Rectal smooth muscle tissue (tissue), 1 donor: ENCODE results near the gene LRCH1.
"Not testable (repeated sequence)": the region's sequence is repeated elsewhere in the genome, so short reads cannot be mapped to it uniquely, and the experiment has no call there.

Experiments
- H3K27ac ChIP-seq: one replicate; pipeline ENCODE4 v1.7.0; 2013; ENCODE audit warnings: low read depth, low read length, inconsistent platforms
- H3K27me3 ChIP-seq: one replicate; pipeline ENCODE4 v1.7.0; 2013; ENCODE audit warnings: low read length; ENCODE audit not compliant: control insufficient read depth, insufficient read depth
- H3K36me3 ChIP-seq: one replicate; pipeline ENCODE4 v1.7.0; 2013; ENCODE audit warnings: low read length; ENCODE audit not compliant: control insufficient read depth, insufficient read depth
- H3K4me1 ChIP-seq: one replicate; pipeline ENCODE4 v1.7.0; 2013; ENCODE audit warnings: low read length; ENCODE audit not compliant: control insufficient read depth, insufficient read depth
- H3K4me3 ChIP-seq: one replicate; pipeline ENCODE4 v1.7.0; 2013; ENCODE audit warnings: low read length
- H3K9ac ChIP-seq: one replicate; pipeline ENCODE4 v1.7.0; 2013; ENCODE audit warnings: low read length

The LRCH1 gene

DNA sequence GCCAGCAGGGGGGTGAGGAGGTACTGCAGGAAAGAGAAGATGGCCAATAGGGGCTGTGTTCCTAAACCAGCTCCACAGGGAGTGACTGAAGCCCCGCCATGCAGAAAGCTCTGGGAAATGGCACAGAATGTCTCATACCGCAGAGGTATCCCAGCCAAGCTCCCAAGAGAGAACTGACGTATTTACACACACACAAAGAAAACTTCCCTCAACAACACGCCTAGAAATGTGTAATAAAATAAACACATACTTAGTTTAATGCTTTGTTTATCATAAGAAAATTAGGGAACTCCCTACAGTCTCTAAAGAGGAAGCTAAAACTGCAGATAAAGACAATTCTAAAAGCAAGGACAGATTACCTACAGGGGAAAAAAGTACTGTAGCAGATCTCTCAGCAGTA is 204.0 kb downstream of the LRCH1 start:
- Histone ChIP-seq H3K4me1 (no peaks in the 10 kb centered on the region), H3K27me3 (no peaks in the 10 kb centered on the region), H3K36me3 (no peaks in the 10 kb centered on the region), H3K4me3 (no peak overlapping the region), H3K27ac (no peak overlapping the region), H3K9ac (no peak overlapping the region)

DNA sequence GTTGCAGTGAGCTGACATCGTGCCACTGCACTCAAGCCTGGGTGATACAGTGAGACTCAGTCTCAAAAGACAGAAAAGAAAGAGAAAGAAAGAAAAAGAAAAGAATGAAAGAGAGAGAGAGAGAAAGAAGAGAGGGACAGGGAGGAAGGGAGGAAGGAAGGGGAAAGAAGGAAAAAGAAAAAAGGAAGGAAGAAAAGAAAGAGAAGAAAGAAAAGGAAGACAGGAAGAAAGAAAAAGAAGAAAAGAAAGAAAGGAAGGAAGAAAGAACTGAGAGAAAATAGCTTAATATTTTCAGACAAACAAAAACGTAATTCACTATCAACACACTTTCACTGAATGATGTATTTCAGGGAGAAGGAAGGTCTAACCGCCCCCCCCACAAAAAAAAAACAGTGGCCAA is 204.7 kb downstream of the LRCH1 start:
- Histone ChIP-seq H3K4me3 (no peak overlapping the region), H3K9ac (no peak overlapping the region), H3K27ac (no peak overlapping the region), H3K27me3 (no peaks in the 10 kb centered on the region), H3K4me1 (no peaks in the 10 kb centered on the region), H3K36me3 (no peaks in the 10 kb centered on the region)

DNA sequence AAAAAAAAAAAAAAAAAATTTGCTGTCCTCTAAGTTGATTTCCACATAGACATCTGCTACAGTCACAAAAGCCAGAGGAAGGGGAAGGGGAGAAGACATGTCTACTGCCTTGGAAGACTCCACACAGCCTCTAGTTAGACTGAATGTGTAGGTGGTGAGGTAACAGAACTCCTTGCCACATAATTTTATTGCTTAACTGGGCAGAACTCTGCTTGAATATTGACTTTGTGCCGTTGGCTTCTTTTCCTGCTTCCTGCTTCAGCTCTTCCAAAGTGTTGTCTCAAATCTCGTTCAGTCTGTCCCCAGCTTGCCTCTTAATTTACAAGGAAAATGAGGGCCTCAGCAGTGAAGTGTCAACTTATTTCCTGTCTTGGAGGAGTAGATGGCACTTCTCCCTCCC is 206.9 kb downstream of the LRCH1 start:
- Histone ChIP-seq H3K4me1 (no peaks in the 10 kb centered on the region), H3K9ac (no peak overlapping the region), H3K36me3 (no peaks in the 10 kb centered on the region), H3K27me3 (no peaks in the 10 kb centered on the region), H3K4me3 (no peak overlapping the region), H3K27ac (no peak overlapping the region)

DNA sequence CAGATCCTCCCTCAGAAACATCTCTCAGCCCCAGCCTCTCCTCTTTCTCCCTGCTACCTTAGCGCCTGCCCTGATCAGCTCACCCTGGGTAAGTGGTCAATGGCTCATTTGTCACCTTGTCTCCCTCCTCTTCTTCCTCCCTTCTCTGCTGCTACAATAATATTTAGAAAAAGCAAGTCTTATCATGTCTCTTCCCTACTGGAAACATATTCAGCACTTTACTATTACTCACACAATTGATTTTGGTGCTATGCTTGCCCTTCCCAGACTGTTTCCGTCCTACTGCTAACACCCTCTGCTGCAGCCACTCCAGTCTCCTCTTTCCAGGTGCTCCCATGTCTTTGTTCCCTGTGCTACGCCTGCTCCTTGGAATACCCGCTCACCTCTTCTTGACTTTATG is 208.2 kb downstream of the LRCH1 start:
- Histone ChIP-seq H3K4me3 (no peak overlapping the region), H3K9ac (no peak overlapping the region), H3K36me3 (no peaks in the 10 kb centered on the region), H3K4me1 (no peaks in the 10 kb centered on the region), H3K27ac (no peak overlapping the region), H3K27me3 (no peaks in the 10 kb centered on the region)

DNA sequence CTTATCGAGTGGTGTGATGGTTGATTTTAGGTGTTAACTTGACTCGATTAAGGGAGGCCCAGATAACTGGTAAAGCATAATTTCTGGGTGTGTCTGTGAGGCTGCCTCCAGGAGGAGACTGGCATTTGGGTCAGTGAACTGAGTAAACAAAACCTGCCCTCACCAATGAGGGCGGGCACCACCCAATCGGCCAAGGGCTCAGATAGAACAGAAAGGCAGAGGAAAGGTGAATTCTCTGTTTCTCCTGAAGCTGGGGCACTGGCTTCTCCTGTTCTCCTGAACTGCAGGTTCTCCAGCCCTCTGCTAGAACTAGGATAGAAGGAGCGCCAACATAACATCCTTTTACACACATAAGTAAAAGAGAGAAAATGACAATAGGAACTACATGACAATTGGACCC is 208.9 kb downstream of the LRCH1 start:
- Histone ChIP-seq H3K27ac (no peak overlapping the region), H3K9ac (no peak overlapping the region)

DNA sequence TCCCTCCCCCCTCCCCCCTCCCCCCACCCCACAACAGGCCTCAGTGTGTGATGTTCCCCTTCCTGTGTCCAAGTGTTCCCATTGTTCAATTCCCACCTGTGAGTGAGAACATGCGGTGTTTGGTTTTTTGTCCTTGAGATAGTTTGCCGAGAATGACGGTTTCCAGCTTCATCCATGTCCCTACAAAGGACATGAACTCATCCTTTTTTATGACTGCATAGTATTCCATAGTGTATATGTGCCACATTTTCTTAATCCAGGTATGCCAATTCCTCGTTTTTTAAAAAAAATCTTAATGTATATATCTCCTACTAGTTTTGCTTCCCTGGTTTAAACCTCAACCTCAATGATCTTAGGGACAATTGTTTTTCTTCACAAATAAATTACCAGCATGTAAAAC is 217.0 kb downstream of the LRCH1 start:
- not testable (repeated sequence) for H3K27me3 ChIP-seq, H3K27ac ChIP-seq, H3K4me1 ChIP-seq, H3K4me3 ChIP-seq, H3K9ac ChIP-seq, H3K36me3 ChIP-seq

More for the DNA sequence above, 208.9 kb downstream of the LRCH1 start:
- Histone ChIP-seq H3K36me3 (no peaks in the 10 kb centered on the region), H3K27me3 (no peaks in the 10 kb centered on the region), H3K4me3 (no peak overlapping the region), H3K4me1 (no peaks in the 10 kb centered on the region)

DNA sequence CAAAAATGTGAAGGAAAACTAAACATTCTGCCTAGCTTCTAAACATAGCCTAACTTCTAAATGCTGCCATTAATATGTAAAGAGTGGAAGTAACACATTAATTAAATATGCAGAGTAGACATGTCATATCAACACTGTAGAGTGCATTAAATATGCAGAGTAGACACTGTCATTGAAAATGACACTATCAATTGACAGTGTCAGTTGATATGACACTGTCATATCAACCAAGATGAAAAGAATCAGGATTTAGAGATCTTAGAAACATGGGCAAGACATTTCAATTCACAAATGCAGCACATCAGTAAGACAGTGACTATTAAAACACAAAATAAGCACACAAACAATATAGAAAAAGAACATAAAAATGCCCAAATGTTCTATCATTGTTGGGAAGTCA is 218.7 kb downstream of the LRCH1 start:
- Histone ChIP-seq H3K36me3 (peaks cover 3% of the 10 kb centered on the region), H3K27ac (no peak overlapping the region), H3K4me1 (no peaks in the 10 kb centered on the region), H3K4me3 (no peak overlapping the region), H3K27me3 (no peaks in the 10 kb centered on the region), H3K9ac (no peak overlapping the region)

DNA sequence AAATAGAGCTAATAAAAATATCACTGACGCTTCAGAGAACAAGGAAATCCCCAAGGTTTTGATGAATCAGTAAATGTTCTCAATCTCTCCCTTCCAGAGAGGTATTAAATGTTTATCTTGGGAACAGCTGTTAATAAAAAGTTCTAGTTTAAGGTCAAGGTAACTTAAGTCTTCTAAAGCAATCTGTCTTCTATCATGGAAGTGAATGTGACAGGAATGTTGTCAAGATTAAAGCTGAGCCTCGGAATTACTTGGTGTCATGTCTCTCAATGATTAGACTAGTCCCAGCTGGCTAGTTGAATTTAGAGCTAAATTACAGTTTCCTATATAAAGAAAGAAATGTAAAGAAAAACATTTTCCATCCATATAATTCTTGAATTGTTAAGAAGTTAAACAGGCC is 220.6 kb downstream of the LRCH1 start:
- H3K9ac ChIP-seq: no peak overlapping the region
- peaks cover 5% of the 10 kb centered on the region for H3K36me3 ChIP-seq
- no peaks in the 10 kb centered on the region for H3K27me3 ChIP-seq
- H3K4me1 ChIP-seq: no peaks in the 10 kb centered on the region
- H3K4me3 ChIP-seq: no peak overlapping the region
- H3K27ac ChIP-seq: no peak overlapping the region

DNA sequence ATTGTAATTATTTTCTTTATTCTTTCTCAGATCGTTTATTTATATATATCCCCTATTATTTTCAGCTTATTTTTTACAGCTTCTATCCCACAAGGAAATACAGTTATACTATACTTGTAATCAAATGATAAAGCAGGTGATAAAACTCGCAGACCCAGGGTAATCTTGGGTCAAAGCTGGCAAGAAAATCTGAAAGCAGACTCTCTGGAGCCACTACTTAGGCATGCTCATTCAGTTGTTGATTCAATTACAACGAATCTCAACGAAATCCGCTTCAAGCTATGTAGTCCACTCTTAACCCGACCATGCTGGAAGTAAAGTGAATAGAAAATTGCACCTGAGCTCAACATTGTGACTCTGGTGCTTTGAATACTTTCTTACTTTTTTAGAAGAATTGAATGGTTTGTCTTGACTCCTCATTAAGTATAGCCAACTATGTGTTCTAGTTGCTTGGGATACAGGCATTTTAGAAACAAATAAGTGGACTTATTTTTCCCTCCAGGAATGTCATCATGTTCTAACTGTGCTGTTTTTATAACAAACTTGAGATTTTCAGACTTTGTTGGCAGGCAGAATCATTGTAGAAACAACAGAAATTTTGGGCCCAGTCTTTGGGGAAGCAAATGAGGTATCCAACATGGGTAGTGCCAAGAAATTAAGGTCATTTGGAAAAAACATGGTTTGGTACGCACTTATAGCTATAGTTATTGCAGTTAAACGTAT is 222.6 kb downstream of the LRCH1 start:
- Histone ChIP-seq H3K36me3 (peaks cover 10% of the 10 kb centered on the region), H3K9ac (no peak overlapping the region), H3K27ac (no peak overlapping the region), H3K27me3 (no peaks in the 10 kb centered on the region), H3K4me1 (peaks cover 2% of the 10 kb centered on the region), H3K4me3 (no peak overlapping the region)

DNA sequence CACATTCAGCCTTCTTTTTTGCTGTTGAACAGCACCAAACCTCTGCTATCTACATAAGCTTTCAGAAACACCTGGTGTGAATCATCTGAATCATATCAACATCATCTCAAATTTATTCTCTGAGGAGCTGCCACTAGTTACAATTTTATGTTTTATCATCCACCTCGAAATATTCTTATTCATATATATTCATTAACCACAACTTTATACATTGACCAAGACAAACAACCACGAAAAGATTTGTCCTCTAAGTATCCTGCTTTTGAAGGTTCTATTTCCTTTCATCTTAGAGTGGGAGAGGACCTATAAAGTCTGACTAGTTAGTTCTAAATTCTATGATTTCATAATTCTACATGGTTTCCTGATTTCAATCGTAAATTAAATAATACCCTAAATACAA is 225.1 kb downstream of the LRCH1 start:
- Histone ChIP-seq H3K4me1 (peaks cover 2% of the 10 kb centered on the region), H3K27ac (no peak overlapping the region), H3K36me3 (peaks cover 13% of the 10 kb centered on the region), H3K4me3 (no peak overlapping the region), H3K27me3 (no peaks in the 10 kb centered on the region), H3K9ac (no peak overlapping the region)

DNA sequence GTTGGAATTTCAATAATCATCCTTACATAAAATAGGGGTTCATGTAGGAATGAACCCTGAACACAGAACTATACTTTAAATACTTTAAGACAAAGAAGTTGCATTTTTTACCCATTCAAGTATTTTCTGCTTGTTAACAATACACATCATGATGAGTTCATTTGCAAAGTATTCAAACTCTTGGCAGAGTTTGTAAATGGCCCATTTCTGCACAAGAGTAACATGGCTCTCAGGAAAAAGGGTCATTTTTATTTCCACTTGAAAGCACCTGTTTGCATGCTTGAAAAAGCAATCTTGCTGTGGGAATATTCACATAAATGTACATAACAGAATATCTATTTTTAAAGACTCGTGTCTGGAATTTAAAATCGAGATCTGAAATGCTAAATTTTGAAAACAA is 225.9 kb downstream of the LRCH1 start:
- no peak overlapping the region for H3K9ac ChIP-seq
- no peak overlapping the region for H3K27ac ChIP-seq
- no peak overlapping the region for H3K4me3 ChIP-seq
- H3K27me3 ChIP-seq: no peaks in the 10 kb centered on the region
- peaks cover 2% of the 10 kb centered on the region for H3K4me1 ChIP-seq
- H3K36me3 ChIP-seq: peaks cover 13% of the 10 kb centered on the region

DNA sequence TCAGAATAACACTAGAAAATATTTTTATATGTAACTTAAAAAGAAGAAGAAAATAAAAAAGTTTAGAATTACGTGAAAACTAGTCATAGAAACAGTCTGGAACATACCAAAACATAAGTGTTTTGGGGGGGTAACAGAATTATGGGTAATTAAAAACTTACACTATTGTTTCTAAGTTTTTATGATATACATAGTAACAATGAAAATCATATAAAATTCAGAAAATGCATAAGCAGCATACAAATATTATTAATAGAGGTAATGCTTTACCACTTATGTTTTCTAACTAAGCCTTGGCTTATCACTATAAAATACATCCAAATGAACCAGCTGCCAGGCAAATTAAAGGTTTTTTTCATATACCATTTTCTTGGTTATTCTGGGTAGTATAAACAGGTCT is 229.1 kb downstream of the LRCH1 start:
- Histone ChIP-seq H3K27ac (no peak overlapping the region), H3K36me3 (peaks cover 10% of the 10 kb centered on the region), H3K4me1 (peaks cover 2% of the 10 kb centered on the region), H3K9ac (no peak overlapping the region), H3K27me3 (no peaks in the 10 kb centered on the region), H3K4me3 (no peak overlapping the region)

DNA sequence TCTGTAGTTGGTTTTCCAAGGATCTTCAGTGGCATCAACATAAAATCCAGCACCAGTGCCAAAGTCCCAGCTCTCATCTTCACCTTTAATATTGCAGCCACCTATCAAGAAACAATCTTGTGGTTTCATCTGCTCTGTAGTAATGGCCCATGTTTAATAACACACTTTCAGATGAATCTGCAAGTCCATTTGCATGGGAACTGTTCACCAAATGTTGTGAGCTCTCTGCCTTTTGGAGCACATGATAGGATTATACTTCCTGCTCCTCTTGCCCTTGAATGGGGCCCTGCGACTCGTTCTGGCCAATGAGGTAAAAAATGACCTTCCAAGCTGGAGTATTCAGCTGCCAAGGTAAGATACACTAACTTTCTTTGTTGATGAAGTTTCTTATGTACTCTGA is 229.7 kb downstream of the LRCH1 start:
- Histone ChIP-seq H3K36me3 (peaks cover 8% of the 10 kb centered on the region), H3K4me3 (no peak overlapping the region), H3K9ac (no peak overlapping the region), H3K27ac (no peak overlapping the region), H3K4me1 (peaks cover 2% of the 10 kb centered on the region), H3K27me3 (no peaks in the 10 kb centered on the region)
